HG02852 (cell line): Measurements from ENCODE around the gene CPPED1.

Source experiments
- ATAC-seq: cut with Tn5 transposase; IDR thresholded peaks from one replicate; pipeline ENCODE4 v1.9.1; 2021; ENCODE audit warnings: mild to moderate bottlenecking, moderate library complexity; ENCODE audit not compliant: unreplicated experiment

CPPED1 gene

GRCh38 chr16:12688951-12689850, 114.5 kb downstream of the CPPED1 start:
- ATAC-seq: no peak

GRCh38 chr16:12685806-12686205, 117.9 kb downstream of the CPPED1 start:
- no peak for ATAC-seq

GRCh38 chr16:12682432-12683165, 121.1 kb downstream of the CPPED1 start:
- ATAC-seq: no peak

GRCh38 chr16:12681653-12682052, 122.0 kb downstream of the CPPED1 start:
- ATAC-seq: no peak

- ATAC-seq: no peak
These were observed 123.2 kb downstream of the CPPED1 start for GRCh38 chr16:12680531-12680930.

GRCh38 chr16:12679660-12680272, 123.9 kb downstream of the CPPED1 start:
- no peak for ATAC-seq

GRCh38 chr16:12678983-12679382, 124.7 kb downstream of the CPPED1 start:
- ATAC-seq: no peak

- no peak for ATAC-seq
These were observed 126.2 kb downstream of the CPPED1 start for GRCh38 chr16:12677502-12677901.

- ATAC-seq: no peak
These were observed 127.8 kb downstream of the CPPED1 start for GRCh38 chr16:12675852-12676251.

GRCh38 chr16:12675046-12675445, 128.6 kb downstream of the CPPED1 start:
- no peak for ATAC-seq

GRCh38 chr16:12674524-12674923, 129.2 kb downstream of the CPPED1 start:
- ATAC-seq: no peak

- ATAC-seq: no peak
These were observed 129.6 kb downstream of the CPPED1 start for GRCh38 chr16:12674071-12674470.

- ATAC-seq: no peak
These were observed 130.2 kb downstream of the CPPED1 start for GRCh38 chr16:12673466-12673865.

GRCh38 chr16:12672986-12673385, 130.7 kb downstream of the CPPED1 start:
- no peak for ATAC-seq

GRCh38 chr16:12669908-12670307, 133.8 kb downstream of the CPPED1 start:
- no peak for ATAC-seq

- no peak for ATAC-seq
These were observed 135.8 kb downstream of the CPPED1 start for GRCh38 chr16:12667909-12668308.

- no peak for ATAC-seq
These were observed 139.4 kb downstream of the CPPED1 start for GRCh38 chr16:12664164-12664733.

- no peak for ATAC-seq
These were observed 142.0 kb downstream of the CPPED1 start for GRCh38 chr16:12661656-12662172.

GRCh38 chr16:12659871-12660270, 143.8 kb downstream of the CPPED1 start:
- no peak for ATAC-seq

GRCh38 chr16:12658506-12658905, 145.2 kb downstream of the CPPED1 start:
- no peak for ATAC-seq

- ATAC-seq: no peak
These were observed 148.2 kb downstream of the CPPED1 start for GRCh38 chr16:12655537-12655936.
